HCT116 (cell line): Measurements from ENCODE around the gene HTRA2. TPM values are rescaled to one million over a fixed set of nuclear protein-coding genes. Genes with fewer than 3 reads are reported as not detected.
A peak's percentile ranks its signal among the peaks of the same experiment; 100 is the strongest.

Experiments used
- ATAC-seq: fragments of 200-7000 bp; cut with Tn5 transposase; 2 replicates; pipeline ENCODE4 v1.9.1; 2020; ENCODE audit warnings: mild to moderate bottlenecking, moderate library complexity
- BruUV-seq: library from RNA; stranded (reverse); fragments of 400-500 nt; replicated peaks from 2 replicates; lab custom pipeline; 2021; lab: Mats Ljungman, UMichigan
- CTCF ChIA-PET: fragments of 300-600 bp; sonication (Branson Sonifier 250); formaldehyde crosslinking; loops from one replicate; lab custom pipeline; 2021; ENCODE audit warnings: antibody characterized with exemption; lab: Charles Lee
- POLR2A ChIA-PET: fragments of 300-600, 350-600 bp; sonication (Branson Sonifier 250); formaldehyde crosslinking; loops from one replicate; lab custom pipeline; 2021; ENCODE audit warnings: antibody characterized with exemption; lab: Charles Lee
- RAD21 ChIA-PET, 2 experiments: fragments of 300-600 bp; sonication (Branson Sonifier 250); formaldehyde crosslinking; loops; one replicate each; lab custom pipeline; 2023; ENCODE audit warnings: low total read pairs in 2 of 2; ENCODE audit not compliant: uncharacterized antibody in 2 of 2, unreplicated experiment in 2 of 2, low non-redundant PET in 1 of 2; lab: Charles Lee
- DNase-seq: peaks from one replicate; pipeline ENCODE4 v3.0.0-alpha.2; 2010; ENCODE audit warnings: low read depth, low spot score
- H2AFZ ChIP-seq: fragments of 200-600 bp; shearing (Covaris generic), sonication (generic); 2 replicates; pipeline ENCODE4 v1.6.1; 2017; ENCODE audit warnings: low read depth, mixed run types, mixed read lengths, antibody characterized with exemption, low read length; ENCODE audit not compliant: poor library complexity, severe bottlenecking
- H3K27ac ChIP-seq: 2 replicates; pipeline ENCODE4 v1.5.1; 2012; ENCODE audit warnings: low read depth, low read length
- H3K27me3 ChIP-seq: fragments of 200-600 bp; sonication (generic); 2 replicates; pipeline ENCODE4 v1.6.1; 2016; ENCODE audit warnings: mixed run types, low read length, mixed read lengths; ENCODE audit not compliant: insufficient read depth
- H3K36me3 ChIP-seq, 2 experiments: fragments of 200-500 bp in 1 of 2; fragments of 200-600 bp in 1 of 2; sonication (Bioruptor generic) in 1 of 2; sonication (generic) in 1 of 2; 2 replicates each; pipeline versions ENCODE4 v1.5.1 to v1.6.1; 2014 to 2016; ENCODE audit warnings: low read length in 2 of 2, inconsistent platforms in 1 of 2, mixed read lengths in 1 of 2, mixed run types in 1 of 2; ENCODE audit not compliant: insufficient read depth in 2 of 2, control insufficient read depth in 1 of 2
- H3K4me1 ChIP-seq, 2 experiments: fragments of 200-600 bp in 1 of 2; sonication (generic) in 1 of 2; 2 replicates each; pipeline versions ENCODE4 v1.5.1 to v1.6.1; 2012 to 2017; ENCODE audit warnings: low read length in 2 of 2, inconsistent platforms in 1 of 2, mild to moderate bottlenecking in 1 of 2, mixed read lengths in 1 of 2, mixed run types in 1 of 2, moderate library complexity in 1 of 2; ENCODE audit not compliant: insufficient read depth in 2 of 2, control insufficient read depth in 1 of 2
- H3K4me2 ChIP-seq: fragments of 200-600 bp; sonication (generic); 2 replicates; pipeline ENCODE4 v1.6.1; 2017; ENCODE audit warnings: mixed run types, low read length, mixed read lengths
- H3K4me3 ChIP-seq, 2 experiments: fragments of 200-600 bp in 1 of 2; sonication (generic) in 1 of 2; replicated peaks in 1 of 2; 2 replicates each; pipeline ENCODE4 v1.5.1; 2011 to 2016; ENCODE audit warnings: low read length in 2 of 2, control low read depth in 1 of 2, low read depth in 1 of 2, mild to moderate bottlenecking in 1 of 2, mixed read lengths in 1 of 2, mixed run types in 1 of 2
- H3K79me2 ChIP-seq: fragments of 200-600 bp; sonication (generic); 2 replicates; pipeline ENCODE4 v1.6.1; 2017; ENCODE audit warnings: mild to moderate bottlenecking, mixed run types, low read length, moderate library complexity, mixed read lengths; ENCODE audit not compliant: insufficient read depth
- H3K9ac ChIP-seq: fragments of 200-600 bp; sonication (generic); 2 replicates; pipeline ENCODE4 v1.6.1; 2016; ENCODE audit warnings: low read length, mixed read lengths
- H3K9me2 ChIP-seq: fragments of 200-600 bp; sonication (generic), shearing (Covaris generic); 2 replicates; pipeline ENCODE4 v1.6.1; 2017; ENCODE audit warnings: mixed run types, mild to moderate bottlenecking, moderate library complexity; ENCODE audit not compliant: insufficient read depth
- H3K9me3 ChIP-seq, 2 experiments: fragments of 200-500 bp in 1 of 2; fragments of 200-600 bp in 1 of 2; sonication (Bioruptor generic) in 1 of 2; sonication (generic) in 1 of 2; 2 replicates each; pipeline ENCODE4 v1.6.1; 2014 to 2017; ENCODE audit warnings: low read length in 2 of 2, mixed read lengths in 2 of 2, inconsistent platforms in 1 of 2, low read depth in 1 of 2, mild to moderate bottlenecking in 1 of 2, mixed run types in 1 of 2, moderate library complexity in 1 of 2; ENCODE audit not compliant: control insufficient read depth in 1 of 2, insufficient read depth in 1 of 2
- H4K20me1 ChIP-seq: fragments of 200-600 bp; sonication (generic), shearing (Covaris generic); 2 replicates; pipeline ENCODE4 v1.6.1; 2017; ENCODE audit warnings: mixed run types, mild to moderate bottlenecking, moderate library complexity; ENCODE audit not compliant: insufficient read depth
- ATF3 ChIP-seq: IDR thresholded peaks from 2 replicates; pipeline ENCODE4 v1.6.1; 2012
- CEBPB ChIP-seq: IDR thresholded peaks from 2 replicates; pipeline ENCODE4 v1.6.1; 2012; ENCODE audit warnings: low read depth
- ELF1 ChIP-seq: IDR thresholded peaks from 2 replicates; pipeline ENCODE4 v1.6.1; 2012; ENCODE audit warnings: low read depth, borderline replicate concordance
- JUND ChIP-seq: IDR thresholded peaks from 2 replicates; pipeline ENCODE4 v1.6.1; 2012
- POLR2AphosphoS5 ChIP-seq: IDR thresholded peaks from 2 replicates; pipeline ENCODE4 v1.6.1; 2011; ENCODE audit warnings: mild to moderate bottlenecking, low read depth, low read length, moderate library complexity
- SRF ChIP-seq: IDR thresholded peaks from 2 replicates; pipeline ENCODE4 v1.6.1; 2012; ENCODE audit warnings: low read depth
- intact Hi-C: fragments of 100-400 bp; cut with micrococcal nuclease; formaldehyde crosslinking; loops from 2 replicates; pipeline ENCODE4 v1.10.0; 2022
- total RNA-seq: library from RNA; stranded (reverse); gene quantifications from one replicate; pipeline ENCODE4 v1.2.1, GENCODE V29; 2021; ENCODE audit not compliant: unreplicated experiment
- TF ChIP-seq, protein P1 (sequence below), 3 experiments: fragments of 200-600 bp in 1 of 3; sonication (generic) in 1 of 3; IDR thresholded peaks in 2 of 3; conservative IDR thresholded peaks in 1 of 3; 2 replicates each; pipeline ENCODE4 v1.5.1; 2012 to 2017; ENCODE audit warnings: low read depth in 2 of 3, low read length in 2 of 3, antibody characterized with exemption in 1 of 3, borderline replicate concordance in 1 of 3, control low read depth in 1 of 3, mild to moderate bottlenecking in 1 of 3, mixed read lengths in 1 of 3, mixed run types in 1 of 3, moderate library complexity in 1 of 3; ENCODE audit not compliant: insufficient read depth in 1 of 3
- TF ChIP-seq, protein P2 (sequence below): IDR thresholded peaks from 2 replicates; pipeline ENCODE4 v1.6.1; 2012; ENCODE audit warnings: low read depth

HTRA2 gene
- total RNA-seq, 1 experiment from 2014 or later, result 36.2 TPM

DNA sequence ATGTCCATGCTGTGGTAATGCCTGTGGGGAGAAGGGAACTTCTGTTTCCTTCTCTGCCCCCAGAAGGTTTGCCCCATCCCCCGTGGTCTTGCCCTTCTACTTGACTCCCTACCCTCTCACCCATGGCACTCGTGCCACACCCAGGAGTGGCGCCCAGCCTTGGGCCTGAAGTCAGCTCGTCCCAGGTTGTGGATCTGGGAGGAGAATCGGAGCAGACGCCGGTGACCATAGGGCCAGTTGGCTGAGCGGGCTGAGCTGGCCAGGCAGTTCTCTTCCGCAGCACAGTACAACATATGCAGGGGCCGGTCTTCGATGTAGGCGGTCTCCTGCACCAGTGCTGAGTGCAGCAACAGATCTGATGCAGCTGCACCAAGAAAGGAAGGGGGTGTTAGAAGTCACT lies 4.7 kb downstream of the HTRA2 start:
- no peaks in the 10 kb centered on the region; a peak in 1 of 4 replicates for H3K36me3 ChIP-seq
- ATAC-seq, result no peak
- H3K27ac ChIP-seq, result no peak overlapping the region
- RAD21 ChIA-PET, result no interaction called here
- no peaks in the 10 kb centered on the region for H3K9me3 ChIP-seq
- H3K9ac ChIP-seq, result no peak overlapping the region
- H3K4me3 ChIP-seq, result no peak overlapping the region
- no peaks in the 10 kb centered on the region for H3K9me2 ChIP-seq
- POLR2A ChIA-PET, result no interaction called here
- peaks cover 6 to 11% of the 10 kb centered on the region in 2 experiments for H3K4me1 ChIP-seq
- H3K4me2 ChIP-seq, result no peak overlapping the region
- 0 out of 2 replicates have a peak, but pooled peaks have one; percentile 13 for TF ChIP-seq POLR2AphosphoS5
- no peak for TF ChIP-seq ELF1
- no peak for DNase-seq
- CTCF ChIA-PET, result no interaction called here
- no peaks in the 10 kb centered on the region for H4K20me1 ChIP-seq
- intact Hi-C loops, result loop anchor here (5.0 kb wide), 1 partner anchor 282 kb away; no protein-coding TSS in a partner anchor
- no TSS peak for BruUV-seq
- no peaks in the 10 kb centered on the region for H3K27me3 ChIP-seq
- H2AFZ ChIP-seq, result no peak overlapping the region
- H3K79me2 ChIP-seq, result peaks cover 12% of the 10 kb centered on the region

DNA sequence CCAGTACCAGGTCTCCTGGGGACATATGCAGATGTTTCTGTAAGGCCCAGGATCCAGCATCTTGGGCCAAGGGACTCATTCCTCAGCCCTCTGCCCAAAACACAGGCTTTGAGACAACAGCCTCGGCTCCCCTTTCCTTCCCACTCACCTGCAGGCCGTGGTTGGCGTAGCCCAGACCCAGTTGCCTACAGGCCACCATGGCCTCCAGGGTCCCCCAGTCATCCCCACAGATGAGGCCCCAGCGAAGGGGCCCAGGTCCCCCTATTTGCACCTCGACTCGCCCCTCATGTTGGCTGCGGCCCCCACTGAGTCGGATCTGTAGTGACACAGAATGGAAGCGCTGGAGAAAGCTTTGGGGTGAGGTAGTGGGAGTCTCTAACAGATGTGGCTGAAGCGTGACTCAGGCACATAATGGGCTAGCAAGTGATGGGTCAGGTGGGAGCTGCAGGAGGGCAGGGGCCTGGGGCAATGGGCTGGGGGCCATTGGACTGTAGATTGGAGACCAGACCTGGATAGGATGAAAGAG lies 5.8 kb downstream of the HTRA2 start:
- Histone ChIP-seq H3K9me2 (no peaks in the 10 kb centered on the region), H3K36me3 (no peaks in the 10 kb centered on the region; a peak in 1 of 4 replicates), H3K79me2 (peaks cover 4% of the 10 kb centered on the region; the same call in 1 of the 2 replicates), H3K4me3 (no peak overlapping the region), H4K20me1 (no peaks in the 10 kb centered on the region), H3K27me3 (no peaks in the 10 kb centered on the region), H3K4me2 (no peak overlapping the region), H2AFZ (no peak overlapping the region), H3K27ac (no peak overlapping the region), H3K9me3 (no peaks in the 10 kb centered on the region), H3K9ac (no peak overlapping the region), H3K4me1 (peaks cover 6 to 10% of the 10 kb centered on the region in 2 experiments)
- RAD21 ChIA-PET, result no interaction called here
- ATAC-seq, result no peak
- intact Hi-C loops, result no loop called here
- POLR2A ChIA-PET, result no interaction called here
- TF ChIP-seq CEBPB (no peak), SRF (no peak), JUND (no peak), ATF3 (no peak), POLR2AphosphoS5 (no peak)
- TF ChIP-seq, protein P1, sequence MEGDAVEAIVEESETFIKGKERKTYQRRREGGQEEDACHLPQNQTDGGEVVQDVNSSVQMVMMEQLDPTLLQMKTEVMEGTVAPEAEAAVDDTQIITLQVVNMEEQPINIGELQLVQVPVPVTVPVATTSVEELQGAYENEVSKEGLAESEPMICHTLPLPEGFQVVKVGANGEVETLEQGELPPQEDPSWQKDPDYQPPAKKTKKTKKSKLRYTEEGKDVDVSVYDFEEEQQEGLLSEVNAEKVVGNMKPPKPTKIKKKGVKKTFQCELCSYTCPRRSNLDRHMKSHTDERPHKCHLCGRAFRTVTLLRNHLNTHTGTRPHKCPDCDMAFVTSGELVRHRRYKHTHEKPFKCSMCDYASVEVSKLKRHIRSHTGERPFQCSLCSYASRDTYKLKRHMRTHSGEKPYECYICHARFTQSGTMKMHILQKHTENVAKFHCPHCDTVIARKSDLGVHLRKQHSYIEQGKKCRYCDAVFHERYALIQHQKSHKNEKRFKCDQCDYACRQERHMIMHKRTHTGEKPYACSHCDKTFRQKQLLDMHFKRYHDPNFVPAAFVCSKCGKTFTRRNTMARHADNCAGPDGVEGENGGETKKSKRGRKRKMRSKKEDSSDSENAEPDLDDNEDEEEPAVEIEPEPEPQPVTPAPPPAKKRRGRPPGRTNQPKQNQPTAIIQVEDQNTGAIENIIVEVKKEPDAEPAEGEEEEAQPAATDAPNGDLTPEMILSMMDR (IDR thresholded peaks at IDR 0.05 in 2 of 3, conservative IDR thresholded peaks at IDR 0.05 in 1 of 3; ENCODE audit: borderline replicate concordance in 1 of 3, insufficient read depth in 1 of 3, low read depth in 2 of 3, low read length in 2 of 3), result no peak
- TF ChIP-seq, protein P2, sequence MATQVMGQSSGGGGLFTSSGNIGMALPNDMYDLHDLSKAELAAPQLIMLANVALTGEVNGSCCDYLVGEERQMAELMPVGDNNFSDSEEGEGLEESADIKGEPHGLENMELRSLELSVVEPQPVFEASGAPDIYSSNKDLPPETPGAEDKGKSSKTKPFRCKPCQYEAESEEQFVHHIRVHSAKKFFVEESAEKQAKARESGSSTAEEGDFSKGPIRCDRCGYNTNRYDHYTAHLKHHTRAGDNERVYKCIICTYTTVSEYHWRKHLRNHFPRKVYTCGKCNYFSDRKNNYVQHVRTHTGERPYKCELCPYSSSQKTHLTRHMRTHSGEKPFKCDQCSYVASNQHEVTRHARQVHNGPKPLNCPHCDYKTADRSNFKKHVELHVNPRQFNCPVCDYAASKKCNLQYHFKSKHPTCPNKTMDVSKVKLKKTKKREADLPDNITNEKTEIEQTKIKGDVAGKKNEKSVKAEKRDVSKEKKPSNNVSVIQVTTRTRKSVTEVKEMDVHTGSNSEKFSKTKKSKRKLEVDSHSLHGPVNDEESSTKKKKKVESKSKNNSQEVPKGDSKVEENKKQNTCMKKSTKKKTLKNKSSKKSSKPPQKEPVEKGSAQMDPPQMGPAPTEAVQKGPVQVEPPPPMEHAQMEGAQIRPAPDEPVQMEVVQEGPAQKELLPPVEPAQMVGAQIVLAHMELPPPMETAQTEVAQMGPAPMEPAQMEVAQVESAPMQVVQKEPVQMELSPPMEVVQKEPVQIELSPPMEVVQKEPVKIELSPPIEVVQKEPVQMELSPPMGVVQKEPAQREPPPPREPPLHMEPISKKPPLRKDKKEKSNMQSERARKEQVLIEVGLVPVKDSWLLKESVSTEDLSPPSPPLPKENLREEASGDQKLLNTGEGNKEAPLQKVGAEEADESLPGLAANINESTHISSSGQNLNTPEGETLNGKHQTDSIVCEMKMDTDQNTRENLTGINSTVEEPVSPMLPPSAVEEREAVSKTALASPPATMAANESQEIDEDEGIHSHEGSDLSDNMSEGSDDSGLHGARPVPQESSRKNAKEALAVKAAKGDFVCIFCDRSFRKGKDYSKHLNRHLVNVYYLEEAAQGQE, result no peak
- CTCF ChIA-PET, result no interaction called here
- DNase-seq, result no peak
- no TSS peak for BruUV-seq
